ENCODE data around the gene HTT. TPM values are rescaled to one million over a fixed set of nuclear protein-coding genes. Genes with fewer than 3 reads are reported as not detected.

HTT gene
- total and polyA plus RNA-seq, 2 of the 13 experiments (the other 11 are each of a cell fraction or from before 2014, with no cell fraction given) = 17.5 to 19.5 TPM

DNA sequence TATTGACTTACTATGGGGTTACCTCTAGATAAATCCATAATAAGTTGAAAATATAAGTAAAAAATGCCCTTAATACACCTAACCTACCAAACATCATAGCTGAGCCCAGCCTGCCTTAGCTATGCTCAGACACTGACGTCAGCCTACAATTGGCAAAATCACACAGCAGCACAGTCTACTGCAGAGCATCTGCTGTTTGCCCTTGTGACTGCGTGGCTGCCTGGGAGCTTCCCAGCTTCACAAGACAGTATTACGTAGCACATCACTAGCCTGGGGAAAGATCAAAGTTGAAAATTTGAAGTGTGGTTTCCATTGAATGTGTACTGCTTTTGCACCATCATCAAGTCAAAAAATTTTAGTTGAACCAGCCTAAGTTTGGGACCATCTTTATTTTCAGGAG lies 8.9 kb upstream of the HTT start:
- WGBS (ENCODE audit: low lambda C conversion rate) = 49% methylated on average over 3 of the region's 3 CpGs
- DNase-seq (ENCODE audit: low spot score) (no peak), ATAC-seq (0 out of 3 replicates have a peak, but pooled peaks have one; percentile 24), FAIRE-seq (no peak)
- H3K79me2 ChIP-seq (ENCODE audit: insufficient read depth, low read length) = no peaks in the 10 kb centered on the region
- H3K9me3 ChIP-seq (ENCODE audit: low read length) = no peaks in the 10 kb centered on the region
- intact Hi-C loops (cut with micrococcal nuclease; ENCODE audit: unreplicated experiment) = no loop called here
- CTCF ChIA-PET (ENCODE audit: low intra/inter-chr PET ratio, low total read pairs) = no interaction called here
- no peak overlapping the region for H3K9ac ChIP-seq (ENCODE audit: insufficient read depth, low read depth, low read length)
- no TSS peak for BruUV-seq (replicated peaks)
- no peak overlapping the region for H3K4me2 ChIP-seq (ENCODE audit: low read depth, low read length)
- H2AFZ ChIP-seq (ENCODE audit: low read length) = no peak overlapping the region
- POLR2A ChIA-PET = no interaction called here
- H3K27ac ChIP-seq (ENCODE audit: extremely low read length, insufficient read depth, low read length) = no peak overlapping the region
- peak; percentile 31; the same call in 1 of the 2 replicates for TF ChIP-seq ZNF331 (CRISPR knock-in tag; IDR thresholded peaks at IDR 0.05)
- 0 out of 2 replicates have a peak, but pooled peaks have one; percentile 5 for TF ChIP-seq CREB1 (IDR thresholded peaks at IDR 0.05)
- no peak for TF ChIP-seq CREB1 (CRISPR knock-in tag; IDR thresholded peaks at IDR 0.05)
- no peak for TF ChIP-seq ZMYM4 (CRISPR knock-in tag; IDR thresholded peaks at IDR 0.05)
- TF ChIP-seq BCL6 (CRISPR knock-in tag; IDR thresholded peaks at IDR 0.05) = no peak
- no peak for TF ChIP-seq ZNF616 (CRISPR knock-in tag; IDR thresholded peaks at IDR 0.05; ENCODE audit: low read depth)
- no peaks in the 10 kb centered on the region for H3K36me3 ChIP-seq (replicated peaks in 1 of 2; ENCODE audit: control insufficient read depth in 1 of 2, insufficient read depth in 2 of 2, low read length in 2 of 2)
- H3K4me3 ChIP-seq (replicated peaks in 1 of 3; ENCODE audit: insufficient read depth in 1 of 3, low read depth in 2 of 3, low read length in 3 of 3) = no peak overlapping the region
- peaks cover 0 to 2% of the 10 kb centered on the region in 2 experiments; a peak in 1 of 5 replicates for H3K27me3 ChIP-seq (ENCODE audit: control insufficient read depth in 1 of 2, insufficient read depth in 2 of 2, low read length in 2 of 2)
- H4K20me1 ChIP-seq (ENCODE audit: insufficient read depth, low read length) = no peaks in the 10 kb centered on the region
- H3K4me1 ChIP-seq (ENCODE audit: insufficient read depth, low read length) = no peaks in the 10 kb centered on the region
- in situ Hi-C loops (cut with HindIII; ENCODE audit: extremely low pct_ligation_motif_present, low pct_unique_long_range_greater_than_20kb) = no loop called here

- intact Hi-C loops (cut with micrococcal nuclease; ENCODE audit: unreplicated experiment) (no loop called here), in situ Hi-C loops (cut with HindIII; ENCODE audit: extremely low pct_ligation_motif_present, low pct_unique_long_range_greater_than_20kb) (no loop called here)
- no peaks in the 10 kb centered on the region for H3K36me3 ChIP-seq (replicated peaks in 1 of 2; ENCODE audit: control insufficient read depth in 1 of 2, insufficient read depth in 2 of 2, low read length in 2 of 2)
- no peak overlapping the region for H3K27ac ChIP-seq (ENCODE audit: extremely low read length, insufficient read depth, low read length)
- ChIA-PET CTCF (ENCODE audit: low intra/inter-chr PET ratio, low total read pairs) (no interaction called here), POLR2A (no interaction called here)
- no peaks in the 10 kb centered on the region for H4K20me1 ChIP-seq (ENCODE audit: insufficient read depth, low read length)
- H3K27me3 ChIP-seq (ENCODE audit: control insufficient read depth in 1 of 2, insufficient read depth in 2 of 2, low read length in 2 of 2) = 0 out of 5 replicates have a peak, but pooled peaks cover 0 to 2% of the 10 kb centered on the region in 2 experiments
- DNase-seq (ENCODE audit: low spot score) (no peak), ATAC-seq (no peak), FAIRE-seq (no peak)
- H3K4me3 ChIP-seq (replicated peaks in 1 of 3; ENCODE audit: insufficient read depth in 1 of 3, low read depth in 2 of 3, low read length in 3 of 3) = no peak overlapping the region
- H3K4me1 ChIP-seq (ENCODE audit: insufficient read depth, low read length) = peaks cover 14% of the 10 kb centered on the region
- TF ChIP-seq PAWR (CRISPR knock-in tag; IDR thresholded peaks at IDR 0.05; ENCODE audit: borderline replicate concordance) (no peak), E2F2 (CRISPR knock-in tag; IDR thresholded peaks at IDR 0.05; ENCODE audit: borderline replicate concordance) (no peak), RELA (CRISPR knock-in tag; IDR thresholded peaks at IDR 0.05) (no peak), ZBTB7B (CRISPR knock-in tag; IDR thresholded peaks at IDR 0.05) (no peak), NFATC3 (CRISPR knock-in tag; IDR thresholded peaks at IDR 0.05) (no peak), TEAD2 (CRISPR knock-in tag; IDR thresholded peaks at IDR 0.05) (no peak), ZBTB46 (CRISPR knock-in tag; IDR thresholded peaks at IDR 0.05; ENCODE audit: borderline replicate concordance) (no peak), ZNF547 (CRISPR knock-in tag; IDR thresholded peaks at IDR 0.05) (no peak), ZFP1 (CRISPR knock-in tag; IDR thresholded peaks at IDR 0.05) (no peak)
- TF ChIP-seq, protein P1, sequence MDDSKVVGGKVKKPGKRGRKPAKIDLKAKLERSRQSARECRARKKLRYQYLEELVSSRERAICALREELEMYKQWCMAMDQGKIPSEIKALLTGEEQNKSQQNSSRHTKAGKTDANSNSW (CRISPR knock-in tag; IDR thresholded peaks at IDR 0.05; ENCODE audit: borderline replicate concordance) = no peak
- H3K9me3 ChIP-seq (ENCODE audit: low read length) = no peaks in the 10 kb centered on the region
- no peaks in the 10 kb centered on the region for H3K79me2 ChIP-seq (ENCODE audit: insufficient read depth, low read length)
- BruUV-seq (replicated peaks) = no TSS peak
- H3K9ac ChIP-seq (ENCODE audit: insufficient read depth, low read depth, low read length) = no peak overlapping the region
- H3K4me2 ChIP-seq (ENCODE audit: low read depth, low read length) = no peak overlapping the region
- WGBS (ENCODE audit: low lambda C conversion rate) = 75% methylated on average over 6 of the region's 6 CpGs
- no peak overlapping the region for H2AFZ ChIP-seq (ENCODE audit: low read length)
Measured at GRCh38 chr4:3066836-3067400, 7.6 kb upstream of the HTT start.

Measured in HepG2 (cell line).